Islet of Langerhans (tissue), 1 donor: ENCODE measurements around the gene SLC24A3.

Experiments
- FAIRE-seq: peaks from one replicate; lab custom pipeline; 2011; peaks lifted over from hg19 to GRCh38; lab: Jason Lieb, UNC

Gene SLC24A3

DNA sequence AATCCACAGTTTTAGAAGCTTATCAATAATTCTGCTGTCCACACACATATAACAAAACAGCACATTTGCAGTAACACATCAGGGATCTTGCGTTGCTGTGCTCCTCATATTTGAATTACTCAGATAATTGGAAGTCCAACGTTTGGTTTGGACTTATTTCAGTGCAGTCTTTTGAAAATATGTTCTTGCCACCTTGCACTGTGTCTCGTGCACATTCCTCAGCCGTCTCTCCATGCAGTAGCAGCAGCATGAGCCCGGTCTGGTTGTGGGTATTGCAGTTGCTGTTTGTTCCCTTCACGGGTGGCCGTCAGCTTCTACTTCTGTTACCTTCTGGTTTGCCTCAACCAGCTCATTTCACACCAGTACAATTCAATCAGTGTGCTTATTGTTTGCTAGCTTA lies 215.5 kb downstream of the SLC24A3 start:
- FAIRE-seq = no peak

DNA sequence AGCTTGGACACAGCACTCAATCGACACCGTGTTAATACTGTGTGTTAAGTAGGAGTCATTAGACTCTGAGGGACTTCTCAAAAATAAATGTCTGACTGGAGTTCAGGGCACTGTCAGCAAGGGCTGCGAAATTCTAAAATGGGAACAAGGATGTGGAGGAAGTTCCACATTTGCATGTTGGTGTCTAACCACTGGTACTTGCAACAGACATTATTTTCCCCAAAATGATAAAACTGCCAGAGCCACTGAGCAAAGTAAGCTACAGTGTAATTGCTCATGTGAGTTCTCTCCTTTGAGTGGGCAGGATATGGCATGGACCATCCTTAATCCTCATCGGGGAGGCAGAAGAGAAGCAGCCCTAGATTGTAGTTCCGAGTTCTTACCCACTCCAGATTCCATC lies 215.9 kb downstream of the SLC24A3 start:
- FAIRE-seq = no peak

DNA sequence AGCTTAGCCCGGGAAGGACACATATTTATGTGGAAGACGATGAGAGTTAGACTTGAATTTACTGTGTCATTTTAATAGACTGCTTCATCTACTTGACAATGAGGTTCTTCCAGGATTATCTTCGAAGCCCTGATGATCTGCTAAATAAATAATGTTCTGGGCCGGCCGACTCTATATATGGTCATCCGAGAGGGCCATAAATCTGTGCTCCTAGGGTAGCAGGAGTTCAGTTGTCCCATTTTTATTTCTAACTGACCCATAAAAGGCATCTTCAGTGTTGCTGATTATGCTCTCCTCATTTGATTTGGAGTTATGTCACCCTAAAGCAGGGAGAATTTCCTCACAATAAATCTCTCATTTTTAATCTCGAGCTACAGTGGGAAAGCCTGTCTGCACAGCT lies 217.1 kb downstream of the SLC24A3 start:
- FAIRE-seq = no peak

DNA sequence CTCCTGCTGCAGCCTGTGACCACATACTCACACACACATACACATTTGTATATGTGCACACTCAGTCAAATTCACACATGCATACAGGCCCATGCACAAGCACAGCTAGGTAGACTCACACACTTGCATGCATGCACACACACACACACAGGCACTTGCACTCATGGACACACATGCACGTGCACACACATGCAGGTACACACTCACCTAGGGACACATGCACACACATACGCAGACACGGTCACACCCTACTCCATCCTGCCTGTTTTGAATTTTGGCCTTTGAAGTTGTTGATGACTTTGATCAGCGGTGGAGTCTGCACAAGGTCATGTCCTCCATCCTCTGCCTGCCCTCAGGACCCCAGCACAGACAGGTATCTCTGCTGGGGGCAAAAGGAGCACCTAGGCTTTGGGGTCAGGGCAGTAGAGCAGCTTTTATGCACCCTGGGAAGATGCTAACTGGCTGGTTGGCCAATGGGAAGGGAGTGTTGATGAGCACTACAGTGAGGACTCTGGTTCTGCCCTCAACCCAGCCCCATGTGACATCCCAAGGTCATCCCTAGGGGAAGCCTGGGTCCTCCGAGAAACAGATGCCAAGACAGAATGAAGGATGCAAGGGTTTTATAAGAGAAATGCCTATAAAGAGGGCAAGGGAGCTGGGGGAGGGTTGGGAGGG lies 218.3 kb downstream of the SLC24A3 start:
- no peak for FAIRE-seq

DNA sequence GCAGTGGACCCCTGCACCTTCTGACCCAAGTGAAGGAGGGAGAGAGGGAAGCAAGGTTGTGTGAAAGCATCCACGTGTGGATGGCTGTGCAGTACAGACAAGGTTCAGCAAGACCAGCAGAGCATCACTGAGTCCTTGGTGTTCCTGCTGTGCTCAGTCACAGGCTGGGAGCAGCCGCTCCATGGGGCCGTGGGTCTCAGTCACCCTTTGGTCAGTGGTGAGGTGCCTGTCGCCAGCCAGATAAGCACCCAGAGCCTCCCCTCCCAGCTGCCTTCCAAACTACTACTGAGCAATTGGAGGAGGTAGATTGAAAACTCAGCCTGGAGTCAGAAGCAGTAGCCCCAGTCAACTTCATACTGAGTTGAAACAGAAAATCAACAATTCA lies 218.9 kb downstream of the SLC24A3 start:
- FAIRE-seq = no peak

DNA sequence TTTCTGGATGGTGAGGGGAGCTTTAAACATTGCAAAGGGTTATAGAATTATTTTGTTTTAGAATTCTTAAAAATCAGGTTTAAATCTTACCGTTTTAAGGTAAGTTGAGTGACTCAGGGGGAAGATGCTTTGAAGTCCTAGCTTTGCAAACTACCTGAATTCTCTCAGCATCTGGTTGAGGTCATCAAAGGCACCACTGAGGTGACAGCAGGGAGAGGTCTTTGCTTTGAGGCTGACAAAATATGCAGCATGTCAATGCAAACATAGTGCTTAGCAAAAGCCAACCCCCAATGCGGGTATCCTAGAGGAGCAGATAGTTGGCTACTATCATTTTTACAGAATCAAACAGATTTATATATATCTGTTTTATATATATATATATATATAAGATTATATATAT lies 219.5 kb downstream of the SLC24A3 start:
- FAIRE-seq = no peak

GRCh38 chr20:19433371-19434350 lies 221.2 kb downstream of the SLC24A3 start:
- FAIRE-seq = no peak

GRCh38 chr20:19435316-19435715 lies 222.9 kb downstream of the SLC24A3 start:
- FAIRE-seq = no peak

DNA sequence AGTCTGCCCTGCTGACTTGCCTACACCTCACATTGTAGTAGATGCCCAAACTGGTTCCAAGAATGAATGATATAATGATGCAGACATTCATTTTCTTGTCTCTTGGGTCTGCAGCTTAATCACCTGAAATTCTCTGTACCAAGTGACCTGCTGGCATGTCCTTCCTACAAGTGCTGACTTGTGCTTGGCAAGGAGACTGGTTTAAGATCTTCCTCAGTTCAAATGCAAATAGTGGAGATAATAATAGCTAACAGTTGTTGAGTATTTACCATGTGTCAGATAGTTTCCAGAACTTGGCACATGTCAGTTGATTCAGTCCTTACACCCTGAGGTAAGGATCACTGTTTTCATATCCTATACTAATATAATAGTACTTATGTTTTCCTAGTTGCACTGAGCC lies 223.4 kb downstream of the SLC24A3 start:
- FAIRE-seq = no peak

DNA sequence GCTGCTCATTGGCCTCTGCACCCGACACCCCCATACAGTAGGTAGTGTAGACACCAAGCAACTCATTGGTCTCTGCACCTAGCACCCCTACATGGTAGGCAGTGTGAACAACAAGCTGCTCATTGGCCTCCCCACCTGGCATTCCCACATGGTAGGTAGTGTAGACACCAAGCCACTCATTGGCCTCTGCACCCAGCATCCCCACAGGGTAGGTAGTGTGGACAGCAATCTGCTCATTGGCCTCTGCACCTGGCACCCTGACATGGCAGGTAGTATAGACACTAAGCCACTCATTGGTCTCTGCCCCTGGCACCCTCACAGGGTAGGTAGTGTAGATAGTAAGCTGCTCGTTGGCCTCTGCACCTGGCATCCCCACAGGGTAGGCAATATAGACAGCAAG lies 226.0 kb downstream of the SLC24A3 start:
- FAIRE-seq = no peak

DNA sequence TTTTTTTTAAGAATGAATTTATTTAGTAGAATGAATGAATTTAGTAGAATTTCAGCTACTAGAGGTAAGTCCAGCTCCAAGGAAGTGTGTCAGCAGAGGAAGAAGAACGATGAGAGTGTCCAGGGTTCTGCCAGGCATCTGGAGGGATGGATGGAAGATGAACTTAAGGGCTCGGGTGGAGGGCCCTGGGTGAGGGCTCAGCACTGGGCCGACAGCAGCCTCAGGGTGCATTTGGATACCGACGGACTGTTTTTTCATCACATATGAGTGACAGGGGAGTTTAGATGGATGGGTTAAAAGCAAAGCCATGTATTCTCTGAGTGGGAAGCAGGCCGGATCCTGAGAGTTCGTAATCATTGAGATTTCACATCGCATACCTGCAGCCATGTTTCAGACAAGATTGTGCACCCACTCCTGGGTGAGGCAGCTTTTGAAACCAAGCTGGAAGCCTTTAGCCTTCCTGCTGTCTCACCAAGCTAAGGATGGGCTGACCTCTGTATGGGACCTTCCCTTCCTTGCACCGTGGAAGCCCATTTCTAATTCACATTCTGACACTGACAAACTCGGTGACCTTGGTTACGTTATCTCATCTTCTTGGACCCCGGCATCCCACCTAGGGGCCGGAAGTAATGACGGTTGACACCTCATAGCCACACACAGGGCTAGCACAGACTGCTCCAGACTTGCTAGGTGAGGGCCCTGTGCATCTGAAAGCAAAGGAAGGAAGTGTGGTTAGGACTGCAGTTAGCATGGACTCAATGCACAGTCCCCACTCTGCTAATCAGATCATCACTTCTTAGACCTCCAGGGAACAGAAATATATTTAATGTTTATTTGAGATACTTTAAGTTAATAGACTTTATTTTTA lies 228.5 kb downstream of the SLC24A3 start:
- no peak for FAIRE-seq

GRCh38 chr20:19446246-19446645 lies 233.8 kb downstream of the SLC24A3 start:
- no peak for FAIRE-seq

DNA sequence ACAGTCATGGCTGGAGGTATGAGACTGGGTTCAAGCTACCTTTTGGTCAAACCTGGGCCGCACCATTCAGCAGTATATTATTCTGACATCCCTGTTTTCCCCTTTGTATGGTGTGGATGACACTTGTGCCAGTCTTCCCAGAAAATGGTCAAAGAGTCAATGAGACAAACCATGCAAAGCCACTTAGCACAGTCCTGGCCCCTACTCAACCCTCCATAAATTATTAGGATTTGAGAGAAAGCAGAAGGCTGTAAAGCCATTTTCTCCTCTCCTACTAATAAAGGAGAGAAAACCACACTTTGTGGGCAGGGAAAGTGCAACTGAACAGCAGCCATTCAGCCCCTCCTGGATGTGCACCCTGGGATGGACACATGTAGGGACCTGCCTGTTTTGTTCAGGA lies 236.2 kb downstream of the SLC24A3 start:
- no peak for FAIRE-seq

- no peak for FAIRE-seq
Measured at GRCh38 chr20:19449051-19449450, 236.6 kb downstream of the SLC24A3 start.

DNA sequence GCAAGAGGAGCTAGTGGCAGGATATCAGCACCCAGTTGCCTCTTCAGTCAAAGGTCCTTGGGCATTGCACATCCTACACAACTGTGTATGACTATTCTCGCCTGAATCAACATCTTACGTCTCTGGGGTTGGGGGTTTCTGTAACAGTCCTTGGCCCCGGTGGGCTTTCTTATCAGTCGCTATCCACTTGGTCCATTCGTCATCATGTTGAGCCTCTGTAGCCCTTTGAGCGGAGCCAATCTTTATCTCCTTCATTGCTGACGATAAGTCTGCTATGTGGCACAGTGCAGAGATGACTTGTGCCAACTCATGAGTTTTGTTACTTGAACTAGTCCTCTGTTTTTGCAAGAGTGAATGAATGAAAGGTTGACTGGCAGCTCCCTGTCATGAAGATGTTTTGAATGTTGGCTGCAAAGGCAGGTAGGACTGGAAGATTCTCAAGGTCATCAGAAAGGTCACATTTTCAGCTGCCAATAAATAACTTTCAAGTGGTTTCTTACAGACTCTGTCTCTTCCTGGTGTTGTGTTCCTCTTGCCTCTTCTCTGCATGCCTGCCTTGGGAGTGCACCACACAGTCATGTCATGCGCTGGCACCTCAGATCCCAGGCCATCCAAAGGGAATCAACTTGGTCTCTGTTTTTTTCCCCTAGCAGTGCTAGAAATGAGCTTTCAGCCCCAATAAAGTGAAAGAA lies 238.9 kb downstream of the SLC24A3 start:
- FAIRE-seq = no peak

DNA sequence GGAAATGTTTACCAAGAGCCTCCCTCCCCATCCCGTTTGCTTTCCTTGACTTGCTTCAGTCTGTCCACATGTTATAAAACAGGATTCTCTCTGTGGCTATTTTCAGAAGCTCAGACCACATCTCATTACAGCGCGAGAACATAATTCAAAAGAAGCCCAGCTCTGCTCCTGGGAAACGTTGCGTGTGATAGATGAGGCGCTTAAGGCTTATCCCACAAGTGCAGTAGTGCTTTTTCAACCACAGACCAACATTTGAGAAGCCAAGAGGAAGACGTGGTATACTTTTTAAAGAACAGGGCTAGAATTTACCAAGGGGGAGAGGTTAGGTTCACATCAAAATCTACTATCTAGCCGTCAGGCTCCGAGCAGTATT lies 239.5 kb downstream of the SLC24A3 start:
- FAIRE-seq = no peak

GRCh38 chr20:19453410-19453809 lies 241.0 kb downstream of the SLC24A3 start:
- no peak for FAIRE-seq

DNA sequence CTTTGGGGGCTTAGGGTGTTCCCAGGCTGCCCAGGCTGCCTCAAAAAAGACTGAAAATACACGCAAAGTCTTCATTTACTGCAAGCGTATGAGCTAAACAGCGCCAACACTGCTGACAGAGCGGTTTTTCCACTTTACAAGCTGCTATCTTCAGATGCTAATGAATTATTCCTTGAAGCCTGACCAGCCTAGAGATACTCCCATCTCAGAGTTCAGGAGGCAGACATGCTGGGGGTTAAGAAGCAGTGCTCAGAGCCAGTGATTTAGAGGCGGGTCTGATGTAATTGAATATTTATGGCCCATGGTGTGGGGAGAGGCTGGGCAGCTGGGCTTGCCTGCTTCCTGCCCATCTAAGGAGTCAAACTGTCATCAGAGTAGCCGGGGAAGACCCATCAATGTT lies 241.4 kb downstream of the SLC24A3 start:
- FAIRE-seq = no peak

GRCh38 chr20:19456595-19457395 lies 244.4 kb downstream of the SLC24A3 start:
- FAIRE-seq = no peak

DNA sequence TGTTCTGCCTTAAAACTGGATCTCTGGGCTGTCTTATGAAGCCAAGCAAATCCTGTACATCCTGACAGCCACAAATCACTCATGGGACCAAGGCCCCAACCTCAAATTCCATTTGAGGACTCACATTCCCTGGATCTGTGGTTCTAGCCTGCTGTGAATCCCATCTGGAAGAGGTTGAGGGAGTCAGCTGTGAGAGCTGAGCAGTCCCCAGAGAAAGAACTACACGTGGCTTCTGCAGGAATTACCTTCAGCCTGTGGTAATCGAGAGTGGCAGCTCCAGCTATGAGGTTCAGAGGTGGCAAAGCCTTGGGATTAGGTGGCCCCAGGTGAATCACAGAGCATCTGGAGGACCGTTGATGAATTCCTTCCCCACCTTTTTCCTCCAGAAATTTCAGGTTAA lies 245.2 kb downstream of the SLC24A3 start:
- no peak for FAIRE-seq

- FAIRE-seq = no peak
Measured at GRCh38 chr20:19460386-19460785, 247.9 kb downstream of the SLC24A3 start.
